ENCODE results near the gene RASAL2. TPM values are rescaled to one million over a fixed set of nuclear protein-coding genes. Genes with fewer than 3 reads are reported as not detected.
A peak's percentile ranks its signal among the peaks of the same experiment; 100 is the strongest.

RASAL2 gene
- total and polyA plus RNA-seq, 2 of the 4 experiments (the other 2 are of a cell fraction): 13.1 to 20.6 TPM

DNA sequence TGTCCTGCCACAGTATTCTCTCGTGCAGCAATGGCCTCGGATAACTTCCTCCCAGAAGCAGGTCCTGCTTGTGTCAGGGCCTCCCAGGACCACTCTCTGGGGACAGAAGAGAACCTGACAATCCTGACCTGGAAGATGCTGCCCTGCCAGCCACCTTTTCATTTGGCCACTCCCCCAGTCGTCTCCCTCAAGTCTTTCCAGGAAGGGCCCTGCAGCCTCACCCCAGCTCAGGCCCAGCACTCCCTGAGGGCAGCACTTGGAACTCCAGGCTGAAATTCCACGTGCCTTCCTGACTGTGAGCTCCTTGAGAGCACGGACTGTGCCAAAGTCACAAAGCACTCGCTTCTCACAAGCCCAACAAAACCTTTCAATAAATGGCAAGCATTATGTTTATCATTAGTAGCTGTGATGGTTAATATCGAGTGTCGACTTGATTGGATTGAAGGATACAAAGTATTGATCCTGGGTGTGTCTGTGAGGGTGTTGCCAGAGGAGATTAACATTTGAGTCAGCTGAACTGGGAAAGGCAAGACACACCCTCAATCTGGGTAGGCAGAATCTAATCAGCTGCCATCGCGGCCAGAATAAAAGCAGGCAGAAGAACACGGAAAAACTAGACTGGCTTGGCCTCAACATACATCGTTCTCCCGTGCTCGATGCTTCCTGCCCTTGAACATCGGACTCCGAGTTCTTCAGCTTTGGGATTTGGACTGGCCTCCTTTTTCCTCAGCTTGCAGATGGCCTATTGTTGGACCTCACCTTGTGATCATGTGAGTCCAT is 405.2 kb downstream of the RASAL2 start:
- ChIA-PET POLR2A (ENCODE audit: unreplicated experiment) (no interaction called here), CTCF (no interaction called here)
- Histone ChIP-seq H4K20me1 (ENCODE audit: insufficient read depth, low read length) (no peaks in the 10 kb centered on the region), H4K8ac (ENCODE audit: low read depth in 2 of 2, low read length in 2 of 2) (no peak overlapping the region), H3K9me3 (ENCODE audit: control insufficient read depth, insufficient read depth, low read length) (no peaks in the 10 kb centered on the region), H4K5ac (ENCODE audit: low read depth, low read length) (no peak overlapping the region), H3K9ac (ENCODE audit: low read depth, low read length) (no peak overlapping the region), H3K27me3 (ENCODE audit: control insufficient read depth, insufficient read depth, low read length) (peaks cover 3% of the 10 kb centered on the region; the same call in 1 of the 2 replicates), H2BK5ac (ENCODE audit: low read depth, low read length, poor library complexity, severe bottlenecking) (no peak overlapping the region), H3K27ac (ENCODE audit: insufficient read depth, low read length) (no peak overlapping the region), H3K56ac (ENCODE audit: extremely low read depth, insufficient read depth, low read length) (no peak overlapping the region), H3K4ac (ENCODE audit: low read depth, low read length) (no peak overlapping the region), H3K4me3 (ENCODE audit: insufficient read depth, low read depth, low read length) (no peak overlapping the region), H3K14ac (replicated peaks; ENCODE audit: low read depth, low read length) (no peak overlapping the region), H3K4me2 (ENCODE audit: low read depth, low read length) (no peak overlapping the region), H3K36me3 (ENCODE audit: control insufficient read depth, insufficient read depth, low read length) (no peaks in the 10 kb centered on the region), H3K18ac (ENCODE audit: low read depth, low read length) (no peak overlapping the region), H2BK120ac (ENCODE audit: low read depth, low read length) (no peak overlapping the region), H3K4me1 (ENCODE audit: control insufficient read depth, insufficient read depth, low read length) (no peaks in the 10 kb centered on the region), H2AK5ac (ENCODE audit: low read depth, low read length) (no peak overlapping the region), H2AFZ (replicated peaks; ENCODE audit: low read length, poor library complexity) (peak overlapping the region; percentile 59), H3K9me1 (ENCODE audit: insufficient read depth, low read length) (peaks cover 4% of the 10 kb centered on the region; the same call in 1 of the 2 replicates), H2AK9ac (replicated peaks; ENCODE audit: low read depth, low read length, poor library complexity) (no peak overlapping the region), H3K79me1 (ENCODE audit: low read depth in 1 of 2, low read length in 2 of 2) (no peaks in the 10 kb centered on the region), H3K23ac (ENCODE audit: low read depth, low read length) (no peak overlapping the region), H4K91ac (ENCODE audit: insufficient read depth, low read depth, low read length) (no peak overlapping the region), H2BK20ac (ENCODE audit: low read depth, low read length) (no peak overlapping the region), H2BK15ac (ENCODE audit: low read depth, low read length) (no peak overlapping the region)
- dilution Hi-C loops (cut with HindIII; ENCODE audit: low sequenced_read_pairs, unreplicated experiment) (no loop called here), intact Hi-C loops (cut with micrococcal nuclease) (loop anchor here (10.0 kb wide), 1 partner anchor 544 kb away; no protein-coding TSS in a partner anchor), in situ Hi-C loops (cut with MboI; ENCODE audit: low sequenced_read_pairs) (no loop called here)
- no peak for DNase-seq
- ATAC-seq (ENCODE audit: low read depth): no peak
- TF ChIP-seq CEBPB (IDR thresholded peaks at IDR 0.05; ENCODE audit: low read depth, low read length): no peak
- no peak for TF ChIP-seq RFX5 (IDR thresholded peaks at IDR 0.05; ENCODE audit: low read depth, low read length)
- no peak for TF ChIP-seq CHD1 (IDR thresholded peaks at IDR 0.05; ENCODE audit: low read depth, low read length)
- no peak for TF ChIP-seq RCOR1 (IDR thresholded peaks at IDR 0.05; ENCODE audit: insufficient replicate concordance, low read length)
- TF ChIP-seq POLR2A (IDR thresholded peaks at IDR 0.05; ENCODE audit: low read depth, low read length): no peak
- TF ChIP-seq RAD21 (IDR thresholded peaks at IDR 0.05; ENCODE audit: low read length): no peak
- no peak for TF ChIP-seq MAZ (IDR thresholded peaks at IDR 0.05; ENCODE audit: borderline replicate concordance, low read depth, low read length)
- no peak for TF ChIP-seq FOS (IDR thresholded peaks at IDR 0.05; ENCODE audit: low read depth, low read length)
- 98% methylated on average over 6 of the region's 16 CpGs; no CpG with 5 or more reads in 1 of the 2 experiments for WGBS, 2 experiments (ENCODE audit: extremely low coverage in 2 of 2, insufficient read length in 1 of 2)
- BruUV-seq (replicated peaks): no TSS peak
